Transverse colon (tissue), 4 donors: ENCODE data around the gene NEDD4L. TPM values are rescaled to one million over a fixed set of nuclear protein-coding genes. Genes with fewer than 3 reads are reported as not detected.

Source experiments
- DNase-seq: peaks from one replicate; pipeline ENCODE4 v3.0.0-alpha.2; 2019
- H3K27ac ChIP-seq, 4 donors: fragments of 200-600 bp; sonication (generic); 2 replicates each; pipeline ENCODE4 v1.5.1; 2016 to 2018; ENCODE audit warnings: inconsistent platforms in 4 of 4
- H3K27me3 ChIP-seq: fragments of 200-600 bp; sonication (generic); 2 replicates; pipeline ENCODE4 v1.5.1; 2017; ENCODE audit warnings: inconsistent platforms
- H3K36me3 ChIP-seq, 4 donors: fragments of 200-600 bp; sonication (generic); 2 replicates each; pipeline ENCODE4 v1.5.1; 2017 to 2019; ENCODE audit warnings: inconsistent platforms in 4 of 4
- H3K4me1 ChIP-seq, 4 donors: fragments of 200-600 bp; sonication (generic); 2 replicates each; pipeline ENCODE4 v1.5.1; 2017 to 2020; ENCODE audit warnings: inconsistent platforms in 4 of 4
- H3K4me3 ChIP-seq, 4 donors: fragments of 200-600 bp; sonication (generic); 1 replicate in 1 of 4; 2 replicates in 3 of 4; pipeline versions ENCODE4 v1.5.1 to v1.6.1; 2017 to 2019; ENCODE audit warnings: inconsistent platforms in 4 of 4
- H3K9me3 ChIP-seq, 2 donors: fragments of 200-600 bp; sonication (generic); 2 replicates each; pipeline ENCODE4 v1.5.1; 2017 to 2019; ENCODE audit warnings: inconsistent platforms in 2 of 2
- EP300 ChIP-seq: sonication (generic); formaldehyde crosslinking; IDR thresholded peaks from one replicate; pipeline ENCODE4 v1.6.1; 2017; ENCODE audit warnings: antibody characterized with exemption, low read depth
- POLR2A ChIP-seq: fragments of 450-650 bp; IDR thresholded peaks from one replicate; pipeline ENCODE4 v1.6.1; 2016; ENCODE audit warnings: antibody characterized with exemption, mild to moderate bottlenecking, moderate library complexity
- POLR2AphosphoS5 ChIP-seq, 3 donors: sonication (generic); formaldehyde crosslinking; IDR thresholded peaks; one replicate each; pipeline ENCODE4 v1.6.1; 2016; ENCODE audit warnings: antibody characterized with exemption in 3 of 3
- WGBS, 2 donors: methylation state at CpG; one replicate each; pipeline ENCODE4 v1.1.5; 2018; ENCODE audit warnings: low coverage in 1 of 2; 5-methylcytosine and 5-hydroxymethylcytosine counted together
- in situ Hi-C, 4 donors: fragments of 200-750 bp; cut with MboI; loops; one replicate each; pipeline versions ENCODE4 v1.15.0 to v1.15.1; 2017; ENCODE audit warnings: low sequenced_read_pairs in 3 of 4, low pct_ligation_motif_present in 1 of 4, low pct_unique_long_range_greater_than_20kb in 1 of 4
- intact Hi-C: fragments of 100-400 bp; cut with DNase I; formaldehyde crosslinking; loops from one replicate; pipeline ENCODE4 v1.15.1; 2023; ENCODE audit warnings: low total_unique reads
- total RNA-seq, 4 donors: library from RNA; depleted of rRNA; stranded (reverse); fragments of >200 nt; gene quantifications; one replicate each; pipeline ENCODE4 v1.1.0, GENCODE V29; 2016
- TF ChIP-seq, protein P1 (sequence below), 5 experiments: fragments of 200-600 bp in 3 of 5; fragments of 450-650 bp in 2 of 5; sonication (generic) in 3 of 5; IDR thresholded peaks; 1 replicate in 2 of 5; 2 replicates in 3 of 5; pipeline ENCODE4 v1.5.1; 2016 to 2017; ENCODE audit warnings: antibody characterized with exemption in 5 of 5, inconsistent platforms in 3 of 5, mild to moderate bottlenecking in 2 of 5, moderate library complexity in 1 of 5

Gene NEDD4L
- total RNA-seq, 4 donors from 2014 or later = 217 to 773 (median 305) TPM

DNA sequence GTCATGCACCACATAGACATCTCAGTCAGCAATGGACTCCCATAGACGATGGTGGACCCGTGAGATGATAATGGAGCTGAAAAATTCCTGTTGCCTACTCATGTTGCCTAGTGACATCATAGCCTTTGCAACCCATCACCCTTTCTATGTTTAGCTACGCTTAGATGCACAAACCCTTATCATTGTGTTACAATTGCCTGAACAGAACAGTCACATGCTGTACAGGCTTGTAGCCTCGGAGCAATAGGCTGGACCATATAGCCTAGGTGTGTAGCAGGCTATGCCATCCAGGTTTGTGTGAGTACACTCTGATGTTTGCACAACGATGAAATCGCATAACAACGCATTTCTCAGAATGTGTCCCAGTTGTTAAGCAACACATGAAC is 363.2 kb downstream of the NEDD4L start:
- Histone ChIP-seq H3K4me3 (no peak overlapping the region), H3K27me3 (no peaks in the 10 kb centered on the region), H3K27ac (no peak overlapping the region), H3K4me1 (peaks cover 4 to 8% (median 6%) of the 10 kb centered on the region in 4 donors), H3K9me3 (no peaks in the 10 kb centered on the region), H3K36me3 (no peaks in the 10 kb centered on the region)
- in situ Hi-C loops (loop anchor here in 2 of 4 donors (10.0 to 25.0 kb wide), 2 partner anchors 78 to 355 kb away; no protein-coding TSS in a partner anchor), intact Hi-C loops (no loop called here)
- 40 to 73% methylated on average over 2 to 7 of the region's 7 CpGs for WGBS, 2 donors
- TF ChIP-seq, protein P1, sequence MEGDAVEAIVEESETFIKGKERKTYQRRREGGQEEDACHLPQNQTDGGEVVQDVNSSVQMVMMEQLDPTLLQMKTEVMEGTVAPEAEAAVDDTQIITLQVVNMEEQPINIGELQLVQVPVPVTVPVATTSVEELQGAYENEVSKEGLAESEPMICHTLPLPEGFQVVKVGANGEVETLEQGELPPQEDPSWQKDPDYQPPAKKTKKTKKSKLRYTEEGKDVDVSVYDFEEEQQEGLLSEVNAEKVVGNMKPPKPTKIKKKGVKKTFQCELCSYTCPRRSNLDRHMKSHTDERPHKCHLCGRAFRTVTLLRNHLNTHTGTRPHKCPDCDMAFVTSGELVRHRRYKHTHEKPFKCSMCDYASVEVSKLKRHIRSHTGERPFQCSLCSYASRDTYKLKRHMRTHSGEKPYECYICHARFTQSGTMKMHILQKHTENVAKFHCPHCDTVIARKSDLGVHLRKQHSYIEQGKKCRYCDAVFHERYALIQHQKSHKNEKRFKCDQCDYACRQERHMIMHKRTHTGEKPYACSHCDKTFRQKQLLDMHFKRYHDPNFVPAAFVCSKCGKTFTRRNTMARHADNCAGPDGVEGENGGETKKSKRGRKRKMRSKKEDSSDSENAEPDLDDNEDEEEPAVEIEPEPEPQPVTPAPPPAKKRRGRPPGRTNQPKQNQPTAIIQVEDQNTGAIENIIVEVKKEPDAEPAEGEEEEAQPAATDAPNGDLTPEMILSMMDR (IDR thresholded peaks at IDR 0.05) = no peak
- TF ChIP-seq POLR2AphosphoS5 (IDR thresholded peaks at IDR 0.05) = no peak
- no peak for TF ChIP-seq EP300
- no peak for TF ChIP-seq POLR2A
- DNase-seq = no peak

DNA sequence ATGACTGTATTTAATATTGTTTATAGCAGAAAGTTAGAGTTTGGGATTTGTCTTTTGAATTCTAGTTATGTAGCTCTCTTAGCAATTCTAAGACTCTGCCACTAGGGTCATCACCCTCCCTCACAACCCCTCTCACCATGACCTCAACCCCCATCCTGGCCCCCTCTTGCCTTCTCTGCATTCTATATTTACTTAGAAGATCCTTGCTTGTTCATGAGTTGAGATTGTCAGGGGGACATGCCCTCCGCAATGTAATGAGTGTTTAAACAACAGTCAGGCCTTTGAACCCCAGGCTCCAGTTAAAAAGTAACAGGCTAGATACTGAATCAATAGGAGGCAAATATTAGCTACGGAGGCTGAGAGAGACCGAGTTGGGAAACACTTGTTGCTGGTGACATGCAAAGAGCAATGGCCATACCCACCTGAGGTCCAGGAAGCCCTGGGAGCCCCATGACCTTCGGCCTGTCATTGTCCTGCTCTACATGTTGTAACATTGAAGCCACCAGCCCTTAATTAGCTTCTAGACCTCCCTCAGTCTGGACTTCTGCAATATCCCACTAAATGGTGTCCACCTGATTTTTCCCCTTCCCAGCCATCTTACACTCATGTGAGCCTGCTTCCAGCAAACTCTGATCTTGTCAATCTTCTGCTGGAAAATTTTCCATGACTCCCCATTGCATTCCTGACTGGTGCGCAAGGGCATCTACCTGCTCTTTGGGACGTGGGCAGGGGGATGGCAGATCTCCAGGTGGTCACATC is 363.8 kb downstream of the NEDD4L start:
- Histone ChIP-seq H3K9me3 (no peaks in the 10 kb centered on the region), H3K4me1 (peaks cover 0 to 4% (median 1%) of the 10 kb centered on the region in 4 donors), H3K4me3 (no peak overlapping the region), H3K36me3 (no peaks in the 10 kb centered on the region), H3K27me3 (no peaks in the 10 kb centered on the region), H3K27ac (no peak overlapping the region)
- intact Hi-C loops (no loop called here), in situ Hi-C loops (loop anchor here in 2 of 4 donors (10.0 to 25.0 kb wide), 2 partner anchors 77 to 354 kb away; no protein-coding TSS in a partner anchor)
- WGBS, 2 donors = 72% methylated on average over 6 of the region's 6 CpGs; no CpG with 5 or more reads in 1 of the 2 donors
- DNase-seq = no peak
- TF ChIP-seq POLR2AphosphoS5 (IDR thresholded peaks at IDR 0.05) (no peak), POLR2A (no peak), EP300 (no peak)
- TF ChIP-seq, protein P1 (IDR thresholded peaks at IDR 0.05) = no peak

DNA sequence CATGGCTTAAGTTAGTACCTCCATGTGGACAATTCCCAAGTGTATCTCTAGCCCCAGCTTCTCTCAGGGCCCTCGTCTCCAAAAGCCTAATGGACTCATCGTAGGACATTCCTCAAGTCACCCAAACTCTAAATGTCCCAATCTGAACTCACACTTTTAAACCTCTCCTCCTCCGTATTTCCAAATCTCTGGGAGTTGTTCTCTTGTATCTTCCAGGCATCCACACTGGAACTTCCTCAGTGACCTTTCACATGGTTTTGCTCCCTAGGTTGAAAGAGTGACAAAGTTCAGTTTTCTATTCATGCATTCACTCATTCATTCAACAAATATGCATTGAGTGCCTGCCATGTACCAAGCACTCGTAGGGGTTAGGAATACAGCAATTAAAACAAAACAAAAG is 364.6 kb downstream of the NEDD4L start:
- WGBS, 2 donors = 89 to 95% methylated on average over 4 of the region's 4 CpGs
- Histone ChIP-seq H3K36me3 (no peaks in the 10 kb centered on the region), H3K27ac (no peak overlapping the region), H3K4me1 (no peaks in the 10 kb centered on the region), H3K4me3 (no peak overlapping the region), H3K9me3 (no peaks in the 10 kb centered on the region), H3K27me3 (no peaks in the 10 kb centered on the region)
- no peak for DNase-seq
- intact Hi-C loops = no loop called here
- in situ Hi-C loops = loop anchor here in 2 of 4 donors (10.0 to 25.0 kb wide), 2 partner anchors 76 to 354 kb away; no protein-coding TSS in a partner anchor
- no peak for TF ChIP-seq POLR2AphosphoS5 (IDR thresholded peaks at IDR 0.05)
- TF ChIP-seq POLR2A = no peak
- no peak for TF ChIP-seq EP300
- TF ChIP-seq, protein P1 (IDR thresholded peaks at IDR 0.05) = no peak

DNA sequence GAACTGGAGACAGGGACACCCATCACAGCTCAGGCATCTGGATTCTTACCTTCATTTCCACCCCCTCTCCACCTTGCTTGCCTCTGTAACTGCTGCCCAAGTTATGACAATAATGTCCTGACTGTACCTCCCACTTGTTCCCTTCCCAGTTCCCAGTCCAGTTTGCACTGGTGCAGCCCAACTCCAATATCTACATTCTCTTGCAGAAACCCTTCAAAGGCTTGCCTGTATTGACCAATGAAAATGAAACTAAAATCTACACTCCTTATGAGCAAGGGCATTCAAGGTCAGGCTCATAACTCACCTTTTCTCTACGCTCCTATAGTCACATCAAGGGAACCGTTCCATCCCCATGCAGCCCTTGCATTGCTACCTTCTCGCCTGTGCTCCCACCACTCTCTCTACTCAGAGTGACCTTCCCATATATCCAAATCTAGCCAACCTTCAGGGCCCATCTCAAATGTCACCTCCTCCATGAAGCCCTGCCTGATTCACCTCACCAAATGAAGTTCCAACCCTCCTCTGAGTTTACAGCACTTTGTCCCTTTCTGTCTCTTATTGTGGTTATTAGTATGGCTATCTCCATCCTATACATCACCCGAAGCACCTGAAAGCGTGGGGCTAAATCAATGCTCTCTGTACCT is 365.9 kb downstream of the NEDD4L start:
- no peak overlapping the region for H3K4me3 ChIP-seq
- H3K27me3 ChIP-seq = no peaks in the 10 kb centered on the region
- TF ChIP-seq POLR2A = no peak
- TF ChIP-seq, protein P1 (IDR thresholded peaks at IDR 0.05) = no peak
- no peak for TF ChIP-seq POLR2AphosphoS5 (IDR thresholded peaks at IDR 0.05)
- no peaks in the 10 kb centered on the region for H3K9me3 ChIP-seq
- no peak overlapping the region for H3K27ac ChIP-seq
- H3K36me3 ChIP-seq = no peaks in the 10 kb centered on the region
- intact Hi-C loops (no loop called here), in situ Hi-C loops (loop anchor here in 2 of 4 donors (10.0 to 25.0 kb wide), 2 partner anchors 75 to 352 kb away; no protein-coding TSS in a partner anchor)
- H3K4me1 ChIP-seq = no peaks in the 10 kb centered on the region
- 88 to 100% methylated on average over 3 to 5 of the region's 5 CpGs for WGBS, 2 donors
- DNase-seq = no peak
